Muscle layer of colon (tissue), 2 donors: ENCODE data around the gene DESI1.
"Not testable (repeated sequence)": the region's sequence is repeated elsewhere in the genome, so short reads cannot be mapped to it uniquely, and the experiment has no call there.

Source experiments
- H3K27ac ChIP-seq: one replicate; pipeline ENCODE4 v1.7.0; 2013; ENCODE audit warnings: low read depth, mild to moderate bottlenecking, low read length, moderate library complexity
- H3K27me3 ChIP-seq, 2 donors: one replicate each; pipeline ENCODE4 v1.7.0; 2013; ENCODE audit warnings: low read length in 2 of 2, mild to moderate bottlenecking in 2 of 2; ENCODE audit not compliant: insufficient read depth in 2 of 2, control insufficient read depth in 1 of 2
- H3K36me3 ChIP-seq: one replicate; pipeline ENCODE4 v1.7.0; 2013; ENCODE audit warnings: mild to moderate bottlenecking, low read length; ENCODE audit not compliant: insufficient read depth
- H3K4me1 ChIP-seq: one replicate; pipeline ENCODE4 v1.7.0; 2013; ENCODE audit warnings: mild to moderate bottlenecking, low read length; ENCODE audit not compliant: insufficient read depth
- H3K4me3 ChIP-seq, 2 donors: one replicate each; pipeline ENCODE4 v1.7.0; 2013; ENCODE audit warnings: low read length in 2 of 2, low read depth in 1 of 2, mild to moderate bottlenecking in 1 of 2, moderate library complexity in 1 of 2
- H3K9ac ChIP-seq: one replicate; pipeline ENCODE4 v1.7.0; 2013; ENCODE audit warnings: low read length
- H3K9me3 ChIP-seq: one replicate; pipeline ENCODE4 v1.7.0; 2013; ENCODE audit warnings: mild to moderate bottlenecking, low read length
- donor health status: abdominal sarcoma.
- donor health status: Adenocarcinoma of cecum.

Gene DESI1

DNA sequence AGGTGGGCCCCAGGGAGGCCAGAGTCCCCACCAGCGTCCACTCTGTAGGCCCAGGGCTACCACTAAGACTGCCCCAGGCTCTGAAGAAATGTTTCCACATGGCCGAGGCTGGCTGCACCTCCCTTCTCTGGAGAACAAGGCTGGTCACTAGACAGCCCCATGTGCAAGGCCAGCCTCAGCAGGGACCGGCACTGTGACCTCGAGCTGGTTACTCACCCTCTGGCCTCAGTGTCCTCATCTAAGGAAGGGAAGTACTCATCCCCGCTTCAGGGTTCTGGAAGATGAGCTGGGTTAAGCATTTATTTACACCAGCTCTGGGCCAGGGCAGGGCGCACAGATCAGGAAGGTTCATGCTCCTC lies 40.9 kb downstream of the DESI1 start:
- H3K9ac ChIP-seq, result no peak overlapping the region
- H3K9me3 ChIP-seq, result no peaks in the 10 kb centered on the region
- H3K4me1 ChIP-seq, result no peaks in the 10 kb centered on the region
- no peak overlapping the region for H3K27ac ChIP-seq
- H3K4me3 ChIP-seq, result no peak overlapping the region
- H3K27me3 ChIP-seq, result no peaks in the 10 kb centered on the region
- H3K36me3 ChIP-seq, result peaks cover 46% of the 10 kb centered on the region

DNA sequence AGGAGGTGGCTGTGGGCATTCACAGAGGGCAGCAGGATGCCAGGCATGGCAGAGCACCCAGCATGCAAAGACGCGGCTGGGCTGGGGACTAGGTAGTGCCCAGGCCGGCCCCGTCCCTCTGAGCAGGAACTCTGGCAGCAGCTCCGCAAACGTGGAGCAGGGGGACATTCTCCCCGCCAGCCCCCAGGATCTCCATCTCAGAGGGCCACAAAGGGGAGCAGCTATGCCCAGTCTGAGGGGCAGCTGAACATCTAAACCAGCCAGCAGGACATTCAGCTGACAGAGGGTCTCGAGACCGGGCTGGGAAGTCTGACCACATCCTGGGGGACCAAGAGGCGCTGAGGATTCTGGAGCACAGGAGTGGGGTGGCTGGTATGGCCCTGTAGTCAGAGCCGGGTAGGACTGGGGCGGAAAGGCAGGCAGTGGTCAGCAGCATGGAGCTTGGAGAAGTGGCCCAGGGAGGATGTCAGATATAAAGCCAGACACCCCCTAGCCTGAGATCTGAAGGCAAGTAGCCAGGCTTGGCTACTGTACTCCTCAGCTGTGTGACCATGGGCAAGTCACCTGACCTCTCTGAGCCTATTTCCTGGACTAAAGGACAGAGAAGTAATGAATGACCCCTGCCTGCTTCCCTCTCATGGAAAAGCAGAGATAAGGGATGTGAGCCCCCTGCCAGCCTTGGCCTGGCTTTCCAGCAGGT lies 41.4 kb downstream of the DESI1 start:
- no peak overlapping the region for H3K4me3 ChIP-seq
- H3K9me3 ChIP-seq, result no peaks in the 10 kb centered on the region
- no peak overlapping the region for H3K27ac ChIP-seq
- no peaks in the 10 kb centered on the region for H3K27me3 ChIP-seq
- H3K36me3 ChIP-seq, result peaks cover 41% of the 10 kb centered on the region
- H3K4me1 ChIP-seq, result no peaks in the 10 kb centered on the region
- H3K9ac ChIP-seq, result no peak overlapping the region

DNA sequence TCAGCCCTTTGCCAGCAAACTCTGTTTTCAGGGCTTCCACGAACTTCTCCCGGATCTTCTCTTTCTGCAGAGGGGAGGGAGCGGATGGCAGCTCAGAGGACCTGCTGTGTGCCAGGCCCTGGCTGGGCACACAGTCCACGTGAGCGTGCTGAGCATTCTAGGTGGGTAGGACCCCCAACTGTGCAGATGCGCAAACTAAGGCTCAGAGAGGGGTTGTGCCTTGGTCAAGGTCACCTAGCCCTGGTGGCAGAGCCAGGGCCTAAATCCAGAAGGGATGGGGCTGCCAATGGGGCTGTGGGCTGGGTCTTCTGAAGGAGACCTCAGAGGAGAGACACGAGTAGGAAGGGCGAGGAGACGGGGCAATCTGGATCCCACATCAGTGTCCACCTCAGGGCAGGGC lies 42.0 kb downstream of the DESI1 start:
- Histone ChIP-seq H3K9ac (no peak overlapping the region), H3K27me3 (no peaks in the 10 kb centered on the region), H3K9me3 (no peaks in the 10 kb centered on the region), H3K4me3 (no peak overlapping the region), H3K36me3 (peaks cover 35% of the 10 kb centered on the region), H3K27ac (no peak overlapping the region), H3K4me1 (no peaks in the 10 kb centered on the region)

DNA sequence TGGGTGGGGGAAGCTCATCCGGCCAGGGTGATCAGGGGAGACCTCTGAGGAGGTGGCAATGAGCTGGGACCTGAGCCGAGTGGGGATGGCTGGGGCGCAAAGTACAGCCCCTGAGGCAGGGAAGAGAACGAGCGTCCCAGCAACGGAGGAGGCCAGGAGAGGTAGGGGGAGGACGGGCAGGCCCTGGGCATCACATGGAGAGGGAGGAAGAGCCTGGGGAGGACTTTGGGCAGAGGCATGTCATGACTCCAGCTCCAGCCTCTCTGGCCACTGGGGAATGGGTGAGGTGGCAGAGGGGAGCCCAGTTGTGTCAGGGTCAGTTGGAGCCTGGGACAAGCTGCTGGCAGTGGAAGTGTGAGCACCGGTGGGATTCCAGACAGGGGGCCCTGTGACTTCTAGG lies 42.7 kb downstream of the DESI1 start:
- no peaks in the 10 kb centered on the region for H3K4me1 ChIP-seq
- no peak overlapping the region for H3K9ac ChIP-seq
- no peaks in the 10 kb centered on the region for H3K27me3 ChIP-seq
- H3K9me3 ChIP-seq, result no peaks in the 10 kb centered on the region
- H3K27ac ChIP-seq, result no peak overlapping the region
- peaks cover 34% of the 10 kb centered on the region for H3K36me3 ChIP-seq
- no peak overlapping the region for H3K4me3 ChIP-seq

DNA sequence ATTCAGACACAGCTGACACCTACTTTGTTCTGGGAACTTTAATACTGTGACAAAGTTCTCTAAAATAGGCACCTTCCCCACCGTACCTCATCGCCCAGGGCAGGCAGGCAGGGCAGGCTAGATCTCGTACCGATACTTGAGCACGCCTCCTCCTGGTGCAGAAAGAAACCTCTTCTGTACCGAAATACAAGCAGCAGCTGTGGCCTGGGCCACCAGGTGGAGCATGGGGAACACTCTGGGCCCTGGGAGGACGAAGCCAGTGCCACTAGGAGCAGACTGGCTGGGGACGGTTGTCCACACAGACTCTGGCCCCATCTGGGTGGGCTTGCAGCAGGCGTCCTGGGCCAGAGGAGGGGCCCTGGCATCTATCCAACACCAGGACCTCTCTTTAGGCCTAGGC lies 44.0 kb downstream of the DESI1 start:
- no peaks in the 10 kb centered on the region for H3K9me3 ChIP-seq
- H3K4me1 ChIP-seq, result no peaks in the 10 kb centered on the region
- no peak overlapping the region for H3K9ac ChIP-seq
- no peak overlapping the region for H3K4me3 ChIP-seq
- H3K27me3 ChIP-seq, result no peaks in the 10 kb centered on the region
- no peak overlapping the region for H3K27ac ChIP-seq
- H3K36me3 ChIP-seq, result peaks cover 27% of the 10 kb centered on the region

DNA sequence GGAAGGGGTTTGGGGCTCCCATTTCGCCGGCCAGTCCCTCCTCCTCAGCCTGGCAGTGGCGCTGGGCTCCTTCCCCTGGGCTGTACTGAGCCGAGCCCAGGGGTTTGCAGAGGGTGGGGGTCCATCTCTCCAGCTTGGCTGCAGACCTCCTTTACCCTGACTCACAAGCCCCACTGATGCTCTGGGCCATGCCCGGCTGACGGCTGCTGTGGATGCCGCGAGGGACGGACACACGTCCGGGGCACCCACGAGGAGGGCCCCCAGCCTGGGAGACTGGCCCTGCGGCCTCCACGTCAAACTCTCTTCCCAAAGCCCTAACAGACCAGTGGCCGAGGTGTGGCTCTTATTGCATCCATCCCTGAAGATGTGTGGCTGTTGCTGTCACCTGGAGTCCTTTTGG lies 45.3 kb downstream of the DESI1 start:
- no peak overlapping the region for H3K9ac ChIP-seq
- no peaks in the 10 kb centered on the region for H3K9me3 ChIP-seq
- H3K36me3 ChIP-seq, result peaks cover 27% of the 10 kb centered on the region
- H3K4me3 ChIP-seq, result no peak overlapping the region
- no peak overlapping the region for H3K27ac ChIP-seq
- no peaks in the 10 kb centered on the region for H3K27me3 ChIP-seq
- H3K4me1 ChIP-seq, result no peaks in the 10 kb centered on the region

DNA sequence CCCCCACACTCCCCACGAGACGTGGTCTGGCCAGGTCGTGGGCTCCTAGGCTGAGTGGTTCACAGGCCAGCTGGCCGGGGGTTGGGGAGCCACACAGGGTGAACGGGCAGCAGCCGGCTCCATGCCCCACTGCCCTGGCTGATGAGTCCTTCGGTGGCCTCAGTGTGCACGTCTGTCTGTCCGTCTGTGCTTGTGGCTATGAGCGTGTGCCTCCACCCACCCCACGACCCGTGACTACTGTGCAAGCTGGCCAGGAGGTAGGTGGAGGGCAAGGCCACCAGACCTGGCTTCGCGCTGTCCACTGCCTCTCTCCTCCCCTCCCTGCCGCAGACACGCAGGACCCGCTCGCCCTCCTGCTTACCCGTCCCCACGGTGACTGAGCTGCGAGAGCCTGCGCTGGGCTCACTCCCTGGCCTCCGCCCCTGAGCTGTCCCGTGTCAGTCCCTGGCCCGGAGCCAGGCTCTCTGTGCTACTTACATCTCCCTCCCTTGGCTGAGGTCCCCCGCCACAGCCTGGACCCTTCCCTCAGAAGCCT lies 45.9 kb downstream of the DESI1 start:
- no peak overlapping the region for H3K9ac ChIP-seq
- H3K9me3 ChIP-seq, result no peaks in the 10 kb centered on the region
- H3K36me3 ChIP-seq, result peaks cover 27% of the 10 kb centered on the region
- no peaks in the 10 kb centered on the region for H3K4me1 ChIP-seq
- no peaks in the 10 kb centered on the region for H3K27me3 ChIP-seq
- no peak overlapping the region for H3K4me3 ChIP-seq
- H3K27ac ChIP-seq, result no peak overlapping the region

DNA sequence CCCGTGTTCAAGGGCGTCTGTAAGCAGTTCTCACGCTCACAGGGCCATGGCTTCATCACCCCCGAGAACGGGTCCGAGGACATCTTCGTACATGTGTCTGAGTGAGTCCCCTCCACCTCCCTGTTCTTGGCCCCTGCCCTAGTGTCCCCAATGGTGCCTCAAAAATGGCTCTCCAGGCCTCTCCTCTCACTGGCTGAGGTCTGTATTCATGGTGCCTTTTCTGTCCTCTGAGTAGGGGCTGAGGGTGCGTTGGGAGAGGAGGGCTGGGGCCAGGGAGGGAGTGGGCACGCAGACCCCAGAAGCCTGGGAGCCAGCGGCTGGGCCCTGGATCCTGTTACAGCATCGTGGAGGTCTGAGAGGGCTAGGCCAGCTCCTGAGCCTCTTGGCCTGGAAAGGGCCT lies 47.2 kb downstream of the DESI1 start:
- Histone ChIP-seq H3K4me1 (no peaks in the 10 kb centered on the region), H3K9ac (no peak overlapping the region), H3K9me3 (no peaks in the 10 kb centered on the region), H3K36me3 (peaks cover 14% of the 10 kb centered on the region), H3K27me3 (no peaks in the 10 kb centered on the region), H3K27ac (no peak overlapping the region), H3K4me3 (no peak overlapping the region)

DNA sequence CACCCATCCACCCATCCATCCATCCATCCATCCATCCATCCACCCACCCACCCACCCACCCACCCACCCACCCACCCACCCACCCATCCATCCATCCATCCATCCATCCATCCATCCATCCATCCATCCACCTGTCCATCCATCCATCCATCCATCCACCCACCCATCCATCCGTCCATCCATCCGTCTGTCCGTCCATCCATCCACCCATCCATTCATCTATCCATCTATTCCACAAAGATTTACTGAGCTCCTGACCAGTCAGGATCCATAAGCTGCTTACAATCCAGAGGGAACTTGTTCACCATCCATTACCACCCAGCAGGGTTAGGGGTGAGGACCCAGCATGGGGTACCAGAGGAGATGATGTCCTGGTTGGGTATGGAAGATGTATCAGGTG lies 48.5 kb downstream of the DESI1 start:
- not testable (repeated sequence) for H3K4me3 ChIP-seq, H3K27ac ChIP-seq, H3K27me3 ChIP-seq, H3K9ac ChIP-seq, H3K36me3 ChIP-seq, H3K4me1 ChIP-seq, H3K9me3 ChIP-seq

DNA sequence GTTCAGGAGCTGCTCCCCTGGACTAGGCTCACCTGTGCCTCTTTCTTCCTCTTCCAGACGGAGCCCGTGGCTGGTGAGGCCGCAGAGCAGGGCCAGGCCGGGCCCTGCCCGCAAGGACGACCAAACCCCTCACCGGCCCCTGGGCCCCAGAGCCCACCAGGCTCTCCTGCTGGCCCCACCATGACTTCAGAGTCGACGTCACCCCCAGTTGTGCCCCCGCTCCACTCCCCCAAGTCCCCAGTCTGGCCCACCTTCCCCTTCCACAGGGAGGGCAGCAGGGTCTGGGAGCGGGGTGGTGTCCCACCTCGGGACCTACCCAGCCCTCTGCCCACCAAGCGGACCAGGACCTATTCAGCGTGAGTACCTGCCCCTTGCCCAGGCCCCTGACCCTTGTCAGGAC lies 49.1 kb downstream of the DESI1 start:
- H3K27ac ChIP-seq, result no peak overlapping the region
- H3K4me1 ChIP-seq, result no peaks in the 10 kb centered on the region
- H3K9ac ChIP-seq, result no peak overlapping the region
- H3K27me3 ChIP-seq, result no peaks in the 10 kb centered on the region
- no peak overlapping the region for H3K4me3 ChIP-seq
- no peaks in the 10 kb centered on the region for H3K9me3 ChIP-seq
- no peaks in the 10 kb centered on the region for H3K36me3 ChIP-seq

DNA sequence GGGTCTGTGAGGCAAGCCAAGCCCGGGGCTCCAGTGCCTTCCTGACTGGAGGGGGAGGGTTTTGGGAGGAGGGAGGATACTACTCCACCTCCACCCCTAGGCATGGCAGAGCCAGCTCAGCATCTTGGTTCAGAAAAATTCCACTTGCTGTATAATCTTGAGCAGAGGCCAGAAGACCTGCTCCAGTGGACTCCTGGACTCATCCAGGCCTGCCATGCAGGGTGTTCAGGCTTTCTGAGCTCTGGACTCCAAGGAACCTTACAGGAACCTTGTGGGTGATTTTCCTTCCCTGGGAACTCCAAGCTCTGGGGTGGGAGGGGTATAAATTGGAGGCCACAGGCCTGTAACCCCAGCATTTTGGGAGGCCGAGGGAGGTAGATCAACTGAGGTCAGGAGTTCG lies 50.6 kb downstream of the DESI1 start:
- no peak overlapping the region for H3K27ac ChIP-seq
- H3K4me1 ChIP-seq, result peaks cover 5% of the 10 kb centered on the region
- H3K36me3 ChIP-seq, result no peaks in the 10 kb centered on the region
- no peak overlapping the region for H3K4me3 ChIP-seq
- no peak overlapping the region for H3K9ac ChIP-seq
- H3K9me3 ChIP-seq, result no peaks in the 10 kb centered on the region
- no peaks in the 10 kb centered on the region for H3K27me3 ChIP-seq

DNA sequence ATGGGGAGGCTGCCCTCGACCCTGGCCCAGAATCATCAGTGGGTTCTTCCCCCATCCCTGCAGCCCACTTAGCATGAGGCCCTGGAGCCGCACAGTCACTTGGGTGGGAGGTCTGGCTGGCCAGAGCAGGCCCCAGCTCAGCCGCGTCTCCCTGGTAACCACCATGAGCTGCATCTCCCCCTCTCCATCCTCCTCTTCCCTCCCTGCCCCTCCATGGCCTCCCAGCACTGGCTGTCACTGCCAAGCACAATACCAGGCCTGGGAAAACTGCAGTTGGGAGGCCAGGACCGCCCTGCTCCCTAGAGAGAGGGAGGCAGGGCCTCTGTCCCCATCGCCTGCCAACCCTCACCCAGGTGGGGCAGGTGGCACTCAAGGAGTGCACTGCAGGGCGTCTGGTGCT lies 52.0 kb downstream of the DESI1 start:
- Histone ChIP-seq H3K4me1 (peaks cover 6% of the 10 kb centered on the region), H3K9me3 (no peaks in the 10 kb centered on the region), H3K36me3 (no peaks in the 10 kb centered on the region), H3K9ac (no peak overlapping the region), H3K4me3 (no peak overlapping the region), H3K27ac (no peak overlapping the region), H3K27me3 (no peaks in the 10 kb centered on the region)
